NCI-H774 (cell line): Measurements from ENCODE around the gene MACROD2.

Experiments
- DNase-seq: peaks from one replicate; lab custom pipeline; 2025; lab: John Stamatoyannopoulos, UW

The MACROD2 gene

GRCh38 chr20:14531786-14532185 lies 536.5 kb downstream of the MACROD2 start:
- no peak for DNase-seq

GRCh38 chr20:14536738-14537137 lies 541.4 kb downstream of the MACROD2 start:
- DNase-seq = no peak

- no peak for DNase-seq
These were observed 543.1 kb downstream of the MACROD2 start for GRCh38 chr20:14538433-14538832.

GRCh38 chr20:14543040-14543439 lies 547.7 kb downstream of the MACROD2 start:
- DNase-seq = no peak

- DNase-seq = no peak
These were observed 549.4 kb downstream of the MACROD2 start for GRCh38 chr20:14544688-14545087.

GRCh38 chr20:14550655-14551054 lies 555.3 kb downstream of the MACROD2 start:
- no peak for DNase-seq

GRCh38 chr20:14553774-14554534 lies 558.6 kb downstream of the MACROD2 start:
- no peak for DNase-seq

GRCh38 chr20:14555676-14556075 lies 560.4 kb downstream of the MACROD2 start:
- no peak for DNase-seq

GRCh38 chr20:14556206-14556605 lies 560.9 kb downstream of the MACROD2 start:
- no peak for DNase-seq

GRCh38 chr20:14559612-14560011 lies 564.3 kb downstream of the MACROD2 start:
- DNase-seq = no peak

- DNase-seq = no peak
These were observed 566.5 kb downstream of the MACROD2 start for GRCh38 chr20:14561741-14562221.

GRCh38 chr20:14562981-14563380 lies 567.7 kb downstream of the MACROD2 start:
- no peak for DNase-seq

GRCh38 chr20:14566505-14566904 lies 571.2 kb downstream of the MACROD2 start:
- DNase-seq = no peak

- DNase-seq = no peak
These were observed 572.9 kb downstream of the MACROD2 start for GRCh38 chr20:14568225-14568624.

- DNase-seq = no peak
These were observed 573.4 kb downstream of the MACROD2 start for GRCh38 chr20:14568701-14569100.

- DNase-seq = no peak
These were observed 574.3 kb downstream of the MACROD2 start for GRCh38 chr20:14569641-14570040.

GRCh38 chr20:14570811-14571210 lies 575.5 kb downstream of the MACROD2 start:
- DNase-seq = no peak

GRCh38 chr20:14573676-14574075 lies 578.4 kb downstream of the MACROD2 start:
- DNase-seq = no peak

GRCh38 chr20:14576196-14576877 lies 581.0 kb downstream of the MACROD2 start:
- DNase-seq = no peak

- peak; percentile 82 for DNase-seq
These were observed 585.2 kb downstream of the MACROD2 start for GRCh38 chr20:14580418-14581074.

GRCh38 chr20:14581731-14582130 lies 586.4 kb downstream of the MACROD2 start:
- DNase-seq = no peak

GRCh38 chr20:14582855-14583254 lies 587.5 kb downstream of the MACROD2 start:
- no peak for DNase-seq

GRCh38 chr20:14583413-14583812 lies 588.1 kb downstream of the MACROD2 start:
- DNase-seq = no peak
